SJCRH30 (cell line): ENCODE measurements around the gene REPS2. TPM values are rescaled to one million over a fixed set of nuclear protein-coding genes. Genes with fewer than 3 reads are reported as not detected.

Experiments
- DNase-seq, 2 experiments: peaks; one replicate each; pipeline ENCODE4 v3.0.0-alpha.2; 2015 to 2020
- H3K27ac ChIP-seq: fragments of 250-450 bp; sonication (Bioruptor Pico); 2 replicates; pipeline ENCODE4 v1.5.1; 2020; ENCODE audit warnings: mild to moderate bottlenecking, moderate library complexity
- H3K27me3 ChIP-seq: fragments of 250-450 bp; sonication (Bioruptor Pico); 2 replicates; pipeline ENCODE4 v1.5.1; 2020; ENCODE audit warnings: mild to moderate bottlenecking, moderate library complexity
- H3K36me3 ChIP-seq: fragments of 250-450 bp; sonication (Bioruptor Pico); 2 replicates; pipeline ENCODE4 v1.5.1; 2020; ENCODE audit warnings: mild to moderate bottlenecking, moderate library complexity
- H3K4me1 ChIP-seq: fragments of 250-450 bp; sonication (Bioruptor Pico); 2 replicates; pipeline ENCODE4 v1.5.1; 2020; ENCODE audit warnings: mild to moderate bottlenecking, moderate library complexity
- H3K4me3 ChIP-seq: fragments of 250-450 bp; sonication (Bioruptor Pico); 2 replicates; pipeline ENCODE4 v1.5.1; 2020; ENCODE audit warnings: mild to moderate bottlenecking, moderate library complexity
- H3K9me3 ChIP-seq: fragments of 250-450 bp; sonication (Bioruptor Pico); replicated peaks from 2 replicates; pipeline ENCODE4 v1.5.1; 2020; ENCODE audit warnings: mild to moderate bottlenecking, moderate library complexity
- total RNA-seq: library from RNA; depleted of rRNA; stranded (reverse); fragments of >200 nt; shearing (Covaris generic); gene quantifications from 2 replicates; pipeline ENCODE4 v1.2.3, GENCODE V29; 2014; rRNA removed

The REPS2 gene
- total RNA-seq, 1 experiment from 2014 or later = 1.7 TPM

DNA sequence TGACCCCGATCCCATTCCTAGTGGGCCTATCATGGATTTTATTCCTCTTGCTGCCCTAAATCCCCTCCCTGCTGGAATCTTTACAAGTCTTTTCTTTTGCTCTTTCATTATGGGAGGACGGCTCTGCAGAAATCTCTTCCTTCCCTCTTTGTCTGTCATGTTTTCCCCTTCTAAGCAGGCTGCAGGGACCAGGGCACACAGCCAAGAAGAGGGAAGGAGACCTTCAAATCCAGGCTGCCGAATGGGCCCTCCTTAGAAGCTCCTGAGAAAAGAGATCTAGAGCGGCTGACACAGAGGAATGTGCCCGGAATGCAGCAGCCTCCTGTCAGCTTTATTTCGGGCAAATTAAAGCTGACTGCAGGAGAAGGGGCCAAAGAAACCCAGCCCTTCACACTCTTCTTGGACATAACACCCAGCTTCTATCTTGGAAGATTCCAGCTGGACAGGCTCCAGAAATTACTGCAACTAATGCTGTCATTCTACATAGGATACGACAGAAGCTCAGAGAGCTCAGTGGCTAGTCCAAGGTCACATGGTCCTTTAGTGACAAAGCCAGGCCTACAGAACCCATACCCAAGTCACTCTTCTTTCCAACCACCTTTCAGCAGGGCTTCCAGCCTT is 240.8 kb downstream of the REPS2 start:
- no peak for DNase-seq
- Histone ChIP-seq H3K4me3 (no peak overlapping the region), H3K27ac (no peak overlapping the region), H3K27me3 (no peaks in the 10 kb centered on the region), H3K36me3 (no peaks in the 10 kb centered on the region), H3K4me1 (no peaks in the 10 kb centered on the region), H3K9me3 (no peaks in the 10 kb centered on the region)

GRCh38 chrX:17192106-17192505 is 245.6 kb downstream of the REPS2 start:
- H3K4me3 ChIP-seq = no peak overlapping the region
- H3K4me1 ChIP-seq = no peaks in the 10 kb centered on the region
- DNase-seq = no peak
- no peaks in the 10 kb centered on the region for H3K36me3 ChIP-seq
- H3K27ac ChIP-seq = no peak overlapping the region
- no peaks in the 10 kb centered on the region for H3K27me3 ChIP-seq
- no peaks in the 10 kb centered on the region for H3K9me3 ChIP-seq

Other genes starting within 250 kb of the REPS2 start
- gene CTPS2, start 234.0 kb upstream of the REPS2 start, total RNA-seq = 39.1 and 41.3 TPM in 2 replicates
- gene SYAP1, start 227.0 kb upstream of the REPS2 start, total RNA-seq = 48.8 and 49.8 TPM in 2 replicates
- gene TXLNG, start 160.2 kb upstream of the REPS2 start, total RNA-seq = 33.8 and 39.2 TPM in 2 replicates
- gene RBBP7, start 76.3 kb upstream of the REPS2 start, total RNA-seq = 282 and 303 TPM in 2 replicates